GM03348 (cell line): ENCODE results near the gene KIRREL1.

Experiments used
- DNase-seq: peaks from one replicate; pipeline ENCODE4 v3.0.0; 2012; ENCODE audit warnings: low spot score

KIRREL1 gene

DNA sequence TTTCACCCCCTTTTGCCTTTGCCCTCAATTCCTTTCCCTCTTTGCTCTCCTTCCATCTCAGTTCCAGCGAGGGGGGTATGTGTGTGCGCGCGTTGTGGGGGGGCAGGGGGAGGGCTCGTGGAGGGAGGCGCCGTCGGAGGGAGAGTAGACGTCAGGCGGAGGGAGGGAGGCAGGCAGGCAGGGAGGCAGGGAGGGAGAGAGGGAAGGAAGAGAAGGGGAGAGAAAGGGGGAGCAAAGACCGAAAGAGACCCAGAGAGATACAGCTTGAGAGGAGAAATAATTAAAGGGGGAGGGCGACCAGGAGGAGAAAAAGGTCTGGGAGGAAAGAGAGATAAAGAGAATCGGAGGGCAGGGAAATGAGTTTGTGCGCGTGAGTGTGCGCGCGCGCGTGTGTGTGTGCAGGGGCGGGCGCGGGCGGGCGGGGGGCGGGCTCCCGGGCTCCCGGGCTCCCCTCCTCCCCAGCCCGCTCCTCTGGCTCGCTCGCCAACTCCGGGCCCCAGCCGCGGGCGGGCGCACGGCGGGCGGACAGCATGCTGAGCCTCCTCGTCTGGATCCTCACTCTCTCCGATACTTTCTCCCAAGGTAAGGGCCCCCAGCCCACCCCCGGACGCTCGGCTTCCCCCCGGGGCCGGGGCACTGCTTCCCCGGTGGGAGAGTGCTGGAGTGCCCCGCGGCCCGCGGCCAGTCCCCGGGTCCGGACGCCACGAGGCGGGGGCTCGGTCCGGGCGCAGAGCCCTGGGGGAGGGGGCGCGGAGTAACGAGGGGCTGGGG is at the start of gene KIRREL1:
TSS of gene KIRREL1 (plus strand) at position 499 of the 771 bp plus-strand sequence. CDS start at position 531, 32 bp downstream.
- peak; percentile 90 for DNase-seq

DNA sequence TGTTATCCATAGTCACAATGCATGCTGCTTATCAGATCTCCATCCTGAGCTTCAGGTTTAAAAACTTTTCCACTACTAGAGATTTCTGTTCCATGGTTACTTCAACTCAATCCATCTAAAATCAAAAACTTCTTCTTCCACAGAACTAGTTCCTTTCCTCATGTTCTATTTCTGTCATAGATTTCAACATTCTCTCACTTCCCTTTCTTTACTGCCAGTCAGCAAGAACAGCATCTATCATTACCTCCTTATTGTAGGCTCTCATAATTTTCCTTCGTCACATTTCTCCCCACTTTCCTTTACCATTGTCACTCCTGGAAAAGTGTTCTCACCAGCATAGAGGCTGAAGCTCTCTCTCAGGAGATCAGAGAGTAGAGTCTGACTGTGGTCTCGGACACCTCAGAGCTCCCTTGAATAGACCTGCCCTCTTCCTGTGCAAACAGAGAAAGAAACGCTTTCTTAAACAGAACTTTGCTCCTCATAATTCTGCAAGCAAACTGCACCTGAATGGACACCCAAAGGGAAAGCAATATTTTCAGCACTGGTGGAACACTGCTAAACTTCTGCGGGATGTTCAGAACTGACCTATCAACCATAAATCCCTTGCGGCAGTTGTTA is 48.7 kb upstream of the KIRREL1 start:
- DNase-seq, result no peak

DNA sequence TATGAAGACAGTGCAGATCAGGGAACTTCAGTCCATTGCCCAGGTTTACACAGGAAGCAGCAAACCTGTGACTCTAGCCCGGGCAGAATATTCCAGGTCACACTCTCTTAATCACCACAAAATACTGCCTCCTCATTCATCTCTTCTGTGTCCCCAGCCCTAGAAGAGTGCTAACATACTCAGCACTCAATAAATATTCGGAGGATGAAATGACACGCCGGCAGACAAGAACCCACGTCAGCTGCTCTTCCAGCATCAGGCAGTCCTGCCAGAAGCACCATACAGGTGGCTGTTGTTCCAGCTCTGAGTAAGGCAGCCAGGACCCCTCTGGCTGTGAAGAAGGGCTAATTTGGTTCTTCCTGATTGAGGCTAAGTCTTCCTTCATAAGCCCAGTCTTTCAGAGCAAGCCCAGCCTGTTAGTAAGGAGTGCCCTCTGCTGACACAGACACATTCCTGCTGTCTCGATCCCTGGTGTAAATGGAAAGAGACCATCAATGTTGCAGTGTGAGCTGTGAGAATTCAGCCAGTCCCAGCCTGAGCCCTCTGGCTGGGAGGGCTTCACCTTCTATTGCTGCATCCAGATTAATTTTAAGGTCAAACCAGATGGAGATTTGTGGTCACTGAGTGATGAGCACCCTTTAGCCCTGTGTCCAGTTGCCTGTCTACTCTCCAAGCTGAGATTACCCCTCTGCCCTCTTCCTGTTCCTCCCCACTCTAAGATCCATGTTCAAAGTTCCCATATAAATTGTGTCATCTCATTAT is 45.0 kb upstream of the KIRREL1 start:
- peak; percentile 38 for DNase-seq

DNA sequence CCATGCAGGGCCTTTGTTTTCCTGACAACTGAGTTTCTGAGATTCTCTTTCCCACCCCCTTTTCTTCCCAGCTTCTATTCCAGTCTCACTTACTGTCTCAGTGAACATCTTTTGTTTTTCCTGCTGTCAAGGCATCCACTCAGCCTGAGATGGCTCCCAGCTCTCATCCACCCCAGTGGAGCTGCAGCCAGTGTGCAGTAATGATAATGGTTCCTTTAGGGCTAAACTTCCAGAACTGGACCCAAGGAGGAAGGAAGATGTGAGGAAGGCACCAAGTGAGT is 44.4 kb upstream of the KIRREL1 start:
- DNase-seq, result no peak

DNA sequence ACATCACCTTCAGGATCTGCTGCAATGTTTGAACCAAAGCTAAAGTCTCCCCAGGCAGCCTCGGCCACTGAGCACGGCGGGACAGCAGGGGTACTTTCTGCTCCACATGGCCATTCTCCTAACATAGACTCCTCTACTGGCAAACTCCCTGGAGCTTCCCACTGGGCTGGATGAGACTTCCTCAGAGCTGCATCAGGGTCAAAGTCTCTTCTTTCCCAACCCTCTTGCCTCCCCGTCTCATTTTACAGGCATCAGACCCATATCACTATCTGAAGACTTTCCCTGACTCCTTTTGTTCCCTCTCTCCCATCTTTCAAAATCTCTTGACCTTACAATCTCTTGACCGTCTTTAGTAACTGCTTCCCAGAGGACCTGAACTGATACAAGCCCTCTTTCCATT is 42.2 kb upstream of the KIRREL1 start:
- DNase-seq, result no peak

DNA sequence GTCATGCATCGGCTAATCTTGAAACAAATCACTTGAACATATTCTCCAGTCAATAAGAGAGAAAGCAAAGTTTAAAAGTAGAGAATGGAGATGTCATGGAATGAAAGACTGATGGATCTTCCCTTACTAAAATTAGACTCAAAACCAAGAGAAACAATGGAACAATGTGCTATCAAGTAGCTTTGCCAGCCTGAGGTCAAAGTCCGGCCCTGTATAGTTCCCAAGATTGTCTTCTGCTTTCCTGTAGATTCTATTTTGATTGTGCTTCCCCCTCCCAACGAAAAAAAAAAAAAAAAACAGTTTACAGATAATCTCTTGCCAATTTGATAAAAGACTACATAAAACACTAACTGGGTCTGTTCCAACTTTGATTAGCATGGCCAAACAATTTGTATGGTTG is 40.8 kb upstream of the KIRREL1 start:
- DNase-seq, result no peak

DNA sequence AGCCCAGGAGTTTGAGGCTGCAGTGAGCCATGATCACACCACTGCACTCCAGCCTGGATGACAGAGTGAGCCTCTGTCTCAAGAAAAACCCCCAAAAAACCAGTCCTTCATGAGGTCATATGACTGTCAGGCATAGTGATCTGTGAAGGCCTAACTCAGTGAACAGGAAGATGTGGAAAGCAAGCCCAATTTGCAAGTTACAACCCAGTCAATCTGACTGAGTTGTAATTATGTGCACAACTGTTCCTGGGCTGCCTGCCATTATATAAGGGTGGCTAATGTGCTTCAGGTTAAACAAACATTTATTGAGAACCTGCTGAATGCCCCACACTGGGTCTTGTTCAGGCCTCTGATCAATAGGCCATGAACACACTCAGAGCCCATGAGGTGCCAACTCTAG is 38.2 kb upstream of the KIRREL1 start:
- DNase-seq, result no peak

DNA sequence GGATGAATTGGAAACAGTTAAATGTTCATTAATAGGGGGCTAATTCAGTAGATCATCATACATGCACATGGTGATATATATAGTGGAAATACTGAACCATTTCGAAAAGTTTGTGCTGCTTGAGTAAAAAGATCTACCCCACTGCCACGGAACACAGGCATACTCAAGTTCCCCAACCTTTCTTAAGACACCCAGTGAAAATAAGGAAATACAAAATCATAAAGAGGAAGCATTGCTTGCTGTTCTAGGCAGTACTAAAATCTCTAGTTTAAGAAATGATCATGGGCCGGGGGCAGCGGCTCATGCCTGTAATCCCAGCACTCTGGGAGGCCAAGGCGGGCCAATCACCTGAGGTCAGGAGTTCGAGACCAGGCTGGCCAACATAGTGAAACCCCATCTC is 37.6 kb upstream of the KIRREL1 start:
- no peak for DNase-seq

DNA sequence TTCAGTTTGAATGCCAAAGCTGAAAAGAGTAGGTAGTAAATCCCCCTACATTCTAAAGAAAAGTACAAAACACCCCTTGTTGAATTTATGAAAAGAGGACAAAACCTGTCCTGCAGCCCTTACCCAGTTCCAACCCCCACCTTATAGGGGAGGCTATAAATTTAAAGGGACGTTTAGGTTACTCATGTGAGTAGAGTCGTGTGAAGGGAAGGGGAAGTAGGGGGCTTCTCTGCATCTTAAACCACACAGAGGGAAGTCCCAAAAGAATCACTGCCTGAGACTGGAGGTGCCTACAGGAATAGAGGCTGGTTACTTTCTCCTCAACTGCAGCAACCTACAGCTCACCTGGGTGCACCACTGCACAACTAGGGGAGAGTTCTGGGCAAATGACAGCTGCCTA is 36.7 kb upstream of the KIRREL1 start:
- DNase-seq, result no peak

DNA sequence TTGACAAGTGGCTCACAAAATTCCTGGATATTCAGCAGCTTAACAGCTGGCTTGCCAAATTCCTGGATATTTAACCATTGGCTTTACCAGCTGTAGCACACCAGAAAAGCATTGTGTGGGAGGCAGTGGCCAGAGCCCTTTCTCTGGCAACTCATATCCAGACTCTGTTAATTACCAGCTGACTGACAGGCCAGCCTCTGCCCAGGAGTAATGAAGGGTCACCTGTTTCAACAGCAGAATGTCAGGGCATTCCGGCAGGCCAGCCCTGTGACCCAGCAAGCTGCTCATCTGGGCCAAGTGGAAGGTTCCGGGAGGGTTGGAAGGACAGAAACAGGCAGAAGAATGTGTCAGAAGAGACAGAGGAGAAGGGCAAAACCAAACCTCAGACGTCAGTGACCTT is 35.2 kb upstream of the KIRREL1 start:
- no peak for DNase-seq

DNA sequence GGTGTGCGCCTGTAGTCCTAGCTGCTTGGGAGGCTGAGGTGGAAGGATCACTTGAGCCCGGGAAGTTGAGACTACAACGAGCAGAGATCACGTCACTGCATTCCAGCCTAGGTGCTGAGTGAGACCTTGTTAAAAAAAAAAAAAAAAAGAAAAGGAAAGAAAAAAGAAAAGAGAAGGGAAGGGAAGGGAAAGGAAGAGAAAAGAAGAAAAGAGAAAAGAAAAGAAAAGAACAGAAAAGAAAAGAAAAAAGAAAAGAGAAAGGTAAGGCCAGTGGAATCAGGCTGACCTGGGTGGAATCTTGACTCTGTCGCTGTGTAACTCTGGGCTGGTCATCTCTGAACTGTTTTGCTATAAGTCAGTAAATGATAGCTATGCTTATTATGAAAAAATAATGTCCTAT is 33.7 kb upstream of the KIRREL1 start:
- no peak for DNase-seq

DNA sequence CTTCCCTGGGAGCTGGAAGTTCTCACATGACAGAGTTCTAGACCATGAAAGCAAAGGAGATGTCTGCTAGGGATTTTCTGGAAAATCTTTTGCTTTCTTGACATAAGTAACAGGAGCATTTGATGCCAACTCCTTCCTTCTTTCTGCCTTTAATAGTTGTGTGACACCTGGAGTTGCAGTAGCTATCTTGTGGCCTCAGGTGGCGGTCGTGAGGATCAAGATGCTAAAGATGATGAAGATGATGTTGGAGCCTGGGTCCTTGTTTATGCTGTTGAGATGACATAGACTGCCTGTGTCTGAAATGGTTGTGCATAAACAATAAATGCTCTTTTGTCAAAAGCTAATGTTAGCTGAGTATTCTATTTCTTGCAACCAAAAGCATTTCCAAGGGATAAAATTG is 32.7 kb upstream of the KIRREL1 start:
- no peak for DNase-seq

DNA sequence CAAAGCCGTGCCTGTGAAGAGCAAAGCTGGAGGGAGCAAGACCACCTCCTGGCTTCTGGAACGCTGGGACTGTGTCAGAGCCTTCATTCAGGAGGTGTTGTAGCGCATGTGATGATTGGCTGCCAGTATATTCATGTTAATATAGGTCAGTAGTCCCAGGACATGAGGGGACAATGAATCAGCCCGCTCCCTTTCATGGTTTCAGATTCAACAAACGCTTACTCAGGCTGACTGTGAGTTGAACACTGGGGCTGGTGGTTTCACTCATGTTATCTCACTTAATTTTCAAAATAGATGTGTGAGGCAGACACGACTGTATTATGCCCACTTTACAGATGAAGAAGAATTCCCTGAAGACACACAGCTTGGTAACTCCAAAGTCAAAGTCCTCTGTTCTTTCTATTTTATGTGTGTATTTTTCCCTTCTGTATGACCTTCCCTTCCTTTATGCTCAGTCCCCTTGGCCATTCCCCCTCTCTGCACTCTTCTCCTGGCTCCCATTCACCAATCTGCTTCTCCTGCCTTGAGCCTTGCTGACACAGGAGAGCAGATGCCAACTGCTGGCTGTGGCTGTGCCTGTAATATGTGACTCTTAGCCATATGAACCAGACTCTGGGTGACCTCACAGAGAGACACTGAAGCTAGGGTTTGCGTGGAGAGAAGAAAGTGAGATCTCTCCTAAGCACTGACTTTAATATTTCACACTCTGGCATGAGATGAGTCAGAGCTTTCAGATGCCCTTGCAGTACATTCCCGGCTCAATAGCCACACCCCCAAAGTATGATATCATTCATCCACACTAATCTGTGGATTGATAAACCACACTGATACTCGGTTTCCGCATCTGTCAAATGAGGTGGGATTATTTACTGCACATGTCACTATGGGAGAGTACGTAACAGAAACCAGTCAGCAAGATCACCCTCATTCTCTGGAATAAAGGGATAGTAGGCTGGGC is 31.4 kb upstream of the KIRREL1 start:
- DNase-seq, result peak; percentile 71

DNA sequence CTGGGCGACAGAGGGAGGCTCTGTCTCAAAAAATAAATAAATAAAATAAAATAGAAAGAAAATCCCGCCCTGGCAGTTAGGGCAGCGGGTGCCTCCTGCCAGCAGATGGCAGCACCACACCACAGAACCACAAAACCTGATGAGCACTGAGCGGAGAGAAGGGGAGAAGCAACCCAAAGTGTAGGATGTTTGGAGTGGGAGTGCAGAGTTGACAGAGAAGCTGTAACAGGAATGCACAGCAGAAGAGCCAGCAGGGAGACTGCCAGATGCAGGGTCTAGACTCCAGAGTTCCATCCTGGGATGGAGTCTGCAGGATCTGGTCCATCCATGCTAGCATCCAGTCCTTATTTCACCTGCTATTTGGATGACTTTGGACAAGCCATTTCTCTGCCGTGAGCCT is 29.7 kb upstream of the KIRREL1 start:
- peak; percentile 85 for DNase-seq

DNA sequence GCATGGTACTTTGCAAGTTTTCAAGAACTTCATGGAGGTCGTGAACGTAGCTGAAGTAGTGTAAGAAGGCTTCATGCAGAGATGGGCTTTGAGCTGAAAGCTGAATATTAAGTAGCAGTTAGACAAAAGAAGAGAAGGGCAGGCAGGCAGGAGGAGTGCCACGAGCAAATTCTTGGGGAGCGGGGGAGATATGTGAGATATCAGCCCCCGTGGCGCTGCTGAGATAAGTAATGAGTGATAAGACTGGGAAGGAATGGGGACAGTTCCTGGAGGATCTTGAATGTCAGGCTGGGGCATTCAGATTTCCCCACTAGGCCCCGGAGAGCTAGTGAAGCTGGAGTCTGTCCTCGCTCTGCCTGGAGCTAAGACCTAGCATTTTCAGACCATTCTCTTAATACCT is 27.9 kb upstream of the KIRREL1 start:
- DNase-seq, result no peak

DNA sequence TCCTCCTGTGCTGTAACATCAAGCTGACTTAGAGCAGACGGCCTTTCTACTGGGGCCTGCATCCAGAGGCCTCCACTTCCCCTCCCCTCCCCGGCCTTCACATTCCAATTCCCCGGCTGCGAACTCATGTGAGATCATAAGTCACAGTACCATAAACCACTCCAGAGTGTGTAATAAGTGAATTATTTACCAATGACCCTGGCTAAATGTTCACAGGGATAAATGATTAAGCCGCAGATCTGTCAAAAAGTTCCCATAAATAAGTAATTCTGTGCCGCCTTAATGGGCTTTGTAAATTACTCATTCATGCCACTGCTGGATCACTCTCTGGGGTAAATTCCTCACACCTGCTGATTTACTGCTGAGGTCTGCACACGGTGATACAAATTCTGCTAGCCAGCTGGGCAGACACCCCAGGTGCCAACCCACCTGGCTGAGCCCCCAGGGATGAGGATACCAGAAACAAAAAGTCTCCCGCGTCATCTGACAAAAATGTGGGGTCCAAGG is 27.4 kb upstream of the KIRREL1 start:
- DNase-seq, result peak; percentile 75

DNA sequence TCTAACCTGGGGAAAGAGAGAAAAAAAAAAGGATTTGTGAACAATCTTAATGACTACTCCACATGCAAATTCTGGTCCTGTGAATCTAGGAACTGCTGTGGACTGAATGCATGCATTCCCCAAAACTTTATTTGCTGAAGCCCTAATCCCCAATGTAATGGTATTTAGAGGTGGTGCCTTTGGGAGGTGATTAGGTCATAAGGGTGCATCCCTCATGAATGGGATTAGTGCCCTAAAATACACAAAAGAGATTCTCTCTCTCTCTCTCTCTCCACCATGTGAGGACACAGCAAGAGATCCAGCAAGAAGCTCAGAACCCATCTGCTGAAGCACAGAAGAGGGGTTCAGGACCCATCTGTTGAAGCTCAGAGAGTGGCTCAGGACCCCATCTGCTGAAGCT is 26.2 kb upstream of the KIRREL1 start:
- DNase-seq, result no peak

DNA sequence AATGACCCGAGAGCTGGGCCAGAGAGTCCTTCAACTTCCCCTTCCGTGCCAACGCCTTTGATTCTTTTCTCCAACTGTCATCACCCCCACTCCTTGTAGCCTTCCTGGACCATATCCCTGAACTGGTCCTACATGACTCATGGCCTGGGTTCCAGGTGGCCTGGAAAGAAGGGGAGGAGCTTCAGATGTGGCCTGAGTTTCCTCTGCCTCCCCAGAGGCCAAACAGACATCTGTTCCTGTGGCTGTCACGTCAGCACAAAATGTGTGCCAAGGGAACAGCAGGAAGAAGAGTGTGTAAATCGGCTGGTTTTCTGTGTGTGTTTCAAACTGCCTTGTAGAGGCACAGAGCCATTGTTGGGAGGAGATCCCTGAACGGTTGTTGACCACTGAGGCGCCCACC is 24.9 kb upstream of the KIRREL1 start:
- DNase-seq, result peak; percentile 67

DNA sequence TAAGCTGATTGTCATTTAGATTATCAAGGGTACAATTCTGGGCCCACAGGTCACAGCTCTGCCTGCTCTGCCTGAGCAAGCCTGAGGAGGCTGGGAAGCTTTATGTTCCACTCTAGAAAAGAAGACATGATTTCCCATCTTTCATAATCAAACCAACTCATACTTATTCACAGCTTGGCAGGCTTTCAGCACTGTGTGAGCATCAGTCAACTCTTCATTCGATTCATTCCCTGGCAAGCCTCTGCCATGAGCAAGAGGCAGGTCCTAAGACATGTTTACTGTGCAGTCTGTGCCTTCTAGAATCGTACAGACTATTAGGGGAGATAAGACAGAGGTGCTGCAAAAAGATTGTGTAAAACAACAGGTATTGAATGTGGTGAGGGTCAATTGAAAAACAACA is 24.5 kb upstream of the KIRREL1 start:
- peak; percentile 73 for DNase-seq

DNA sequence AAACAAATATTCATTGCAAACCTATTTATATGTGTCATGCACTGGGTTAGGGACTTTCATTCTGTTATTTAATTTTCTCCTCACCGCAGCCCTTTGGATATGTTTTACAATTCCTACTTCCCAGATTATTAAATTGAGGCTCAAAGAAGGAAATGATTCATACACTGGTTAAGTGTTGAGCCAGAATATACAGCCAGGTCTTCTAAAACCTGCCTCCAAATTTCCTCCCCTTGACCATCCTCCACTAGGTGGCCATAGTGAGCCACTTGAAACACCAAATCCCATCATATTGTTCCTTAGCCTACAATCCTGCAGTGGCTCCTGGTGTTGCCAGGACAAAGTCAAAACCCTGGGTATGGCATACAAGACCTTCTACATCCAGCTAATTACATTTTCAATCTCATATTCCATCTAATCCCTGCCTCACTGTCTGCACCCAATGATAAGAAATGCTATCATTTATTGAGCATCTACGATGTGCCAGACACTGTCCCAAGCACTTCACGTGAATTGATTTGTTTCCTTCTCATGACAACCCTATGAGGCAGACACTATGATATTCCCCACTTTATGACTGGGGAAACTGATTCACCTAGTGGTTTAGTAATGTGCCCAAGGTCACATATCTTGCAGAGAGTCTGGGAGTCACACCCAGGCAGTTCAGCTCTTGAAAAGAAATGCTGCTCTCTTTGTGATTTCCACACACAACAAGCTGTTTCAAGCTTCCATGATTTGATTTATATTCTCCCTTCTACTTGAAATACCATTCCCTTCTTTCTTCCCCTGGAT is 23.6 kb upstream of the KIRREL1 start:
- peak; percentile 81 for DNase-seq

DNA sequence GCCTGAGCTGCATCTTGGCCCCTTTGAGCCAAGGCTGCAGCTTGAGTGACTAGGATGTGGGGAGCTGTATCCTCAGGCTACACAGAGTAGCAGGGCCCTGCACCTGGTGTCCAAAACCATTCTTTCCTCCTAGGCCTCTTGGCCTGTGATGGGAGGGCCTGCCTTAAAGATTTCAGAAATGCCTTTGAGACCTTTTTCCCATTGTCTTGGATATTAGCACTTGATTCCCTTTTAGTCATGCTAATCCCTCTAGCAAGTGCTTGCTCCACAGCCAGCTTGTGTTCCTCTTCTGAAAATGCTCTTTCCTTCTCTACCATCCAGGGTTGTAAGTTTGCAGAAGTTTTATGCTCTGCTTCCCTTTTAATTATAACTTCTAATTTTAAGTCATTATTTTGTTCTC is 21.7 kb upstream of the KIRREL1 start:
- no peak for DNase-seq
